ENCODE results near the gene DNAJB5. TPM values are rescaled to one million over a fixed set of nuclear protein-coding genes. Genes with fewer than 3 reads are reported as not detected.
"Not testable (repeated sequence)": the region's sequence is repeated elsewhere in the genome, so short reads cannot be mapped to it uniquely, and the experiment has no call there.

The DNAJB5 gene
- total and polyA plus RNA-seq, 2 experiments from 2014 or later = 20.3 to 37.4 TPM

DNA sequence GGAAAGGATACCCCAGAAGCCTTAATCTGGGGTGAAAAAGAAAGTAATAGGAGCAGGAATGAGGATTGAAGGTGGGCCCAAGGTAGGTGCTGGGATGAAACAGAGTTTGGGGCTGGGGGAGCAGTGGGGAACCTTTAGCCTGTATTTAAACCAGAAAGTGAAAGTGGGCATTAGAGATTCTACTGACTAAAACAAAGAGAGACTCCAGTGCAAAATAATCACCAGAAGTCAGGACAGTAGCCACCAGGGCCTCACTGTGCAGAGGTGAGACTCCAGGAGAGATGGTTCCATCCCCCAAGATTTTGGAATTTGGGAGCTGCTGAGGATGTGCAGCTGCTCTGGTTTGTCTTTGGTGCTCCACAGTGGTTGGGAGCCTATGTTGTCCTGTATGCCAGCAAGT lies 13.1 kb downstream of the DNAJB5 start:
- H3K27me3 Mint-ChIP-seq (ENCODE audit: insufficient read depth, low read depth, poor library complexity) = peaks cover 6% of the 10 kb centered on the region
- ATAC-seq = no peak

DNA sequence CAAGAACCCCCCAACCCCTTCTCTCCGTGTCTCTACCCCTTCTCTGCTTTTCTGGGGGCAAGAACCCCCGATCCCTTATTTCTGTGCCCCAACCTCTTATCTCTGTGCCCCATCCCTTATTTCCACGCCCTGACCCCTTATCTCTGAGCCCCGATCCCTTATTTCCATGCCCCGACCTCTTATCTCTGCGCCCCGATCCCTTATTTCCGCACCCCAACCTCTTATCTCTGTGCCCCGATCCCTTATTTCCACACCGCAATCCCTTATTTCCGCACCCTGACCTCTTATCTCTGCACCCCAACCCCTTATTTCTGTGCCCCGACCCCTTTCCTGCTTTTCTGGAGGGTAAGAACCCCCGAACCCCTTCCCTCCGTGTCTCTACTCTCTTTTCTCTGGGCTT lies 14.8 kb downstream of the DNAJB5 start:
- H3K9me3 Mint-ChIP-seq; H2AFZ ChIP-seq; H3K27ac ChIP-seq (ENCODE audit: low read depth); DNase-seq (ENCODE audit: low spot score); H3K4me2 ChIP-seq; H3K36me3 ChIP-seq (ENCODE audit: insufficient read depth); H3K27ac Mint-ChIP-seq; H3K4me3 Mint-ChIP-seq; H3K27me3 ChIP-seq (ENCODE audit: insufficient read depth); H3K4me3 ChIP-seq; H4K20me1 ChIP-seq (replicated peaks; ENCODE audit: insufficient read depth); H3F3A ChIP-seq (replicated peaks; ENCODE audit: low read depth); H3K27me3 Mint-ChIP-seq (ENCODE audit: insufficient read depth, low read depth, poor library complexity); ATAC-seq; H3K79me2 ChIP-seq (replicated peaks; ENCODE audit: insufficient read depth): not testable (repeated sequence)
- Histone ChIP-seq H3K9me2 (ENCODE audit: insufficient read depth) (peaks cover 20% of the 10 kb centered on the region; the same call in 1 of the 2 replicates), H3K4me1 (ENCODE audit: insufficient read depth) (peaks cover 19% of the 10 kb centered on the region; the same call in 1 of the 2 replicates)
- Mint-ChIP-seq H3K36me3 (ENCODE audit: low read depth) (peaks cover 17% of the 10 kb centered on the region; the same call in 2 of the 3 replicates), H3K4me1 (peaks cover 40% of the 10 kb centered on the region)

More for the DNA sequence above, 13.1 kb downstream of the DNAJB5 start:
- Histone ChIP-seq H3K4me3 (no peak overlapping the region), H4K20me1 (replicated peaks; ENCODE audit: insufficient read depth) (no peaks in the 10 kb centered on the region), H3K9me2 (ENCODE audit: insufficient read depth) (0 out of 2 replicates have a peak, but pooled peaks cover 20% of the 10 kb centered on the region), H3K27ac (ENCODE audit: low read depth) (no peak overlapping the region), H3K4me2 (no peak overlapping the region), H3F3A (replicated peaks; ENCODE audit: low read depth) (no peaks in the 10 kb centered on the region), H2AFZ (no peak overlapping the region), H3K4me1 (ENCODE audit: insufficient read depth) (peaks cover 19% of the 10 kb centered on the region; the same call in 1 of the 2 replicates), H3K27me3 (ENCODE audit: insufficient read depth) (no peaks in the 10 kb centered on the region), H3K36me3 (ENCODE audit: insufficient read depth) (no peaks in the 10 kb centered on the region), H3K79me2 (replicated peaks; ENCODE audit: insufficient read depth) (no peaks in the 10 kb centered on the region)
- peaks cover 40% of the 10 kb centered on the region for H3K4me1 Mint-ChIP-seq
- no peak overlapping the region for H3K4me3 Mint-ChIP-seq
- TF ChIP-seq STAT1 (IDR thresholded peaks at IDR 0.05; ENCODE audit: unreplicated experiment) (no peak), EZH2 (IDR thresholded peaks at IDR 0.05; ENCODE audit: low read depth, unreplicated experiment) (no peak), ZNF114 (CRISPR knock-in tag; IDR thresholded peaks at IDR 0.05) (no peak), NANOG (IDR thresholded peaks at IDR 0.05; ENCODE audit: borderline replicate concordance) (no peak), POLR2AphosphoS5 (IDR thresholded peaks at IDR 0.05; ENCODE audit: low read depth) (no peak), ZNF331 (CRISPR knock-in tag; IDR thresholded peaks at IDR 0.05; ENCODE audit: low read depth) (no peak), EZH2phosphoT487 (IDR thresholded peaks at IDR 0.05; ENCODE audit: unreplicated experiment) (no peak)
- TF ChIP-seq, protein P1, sequence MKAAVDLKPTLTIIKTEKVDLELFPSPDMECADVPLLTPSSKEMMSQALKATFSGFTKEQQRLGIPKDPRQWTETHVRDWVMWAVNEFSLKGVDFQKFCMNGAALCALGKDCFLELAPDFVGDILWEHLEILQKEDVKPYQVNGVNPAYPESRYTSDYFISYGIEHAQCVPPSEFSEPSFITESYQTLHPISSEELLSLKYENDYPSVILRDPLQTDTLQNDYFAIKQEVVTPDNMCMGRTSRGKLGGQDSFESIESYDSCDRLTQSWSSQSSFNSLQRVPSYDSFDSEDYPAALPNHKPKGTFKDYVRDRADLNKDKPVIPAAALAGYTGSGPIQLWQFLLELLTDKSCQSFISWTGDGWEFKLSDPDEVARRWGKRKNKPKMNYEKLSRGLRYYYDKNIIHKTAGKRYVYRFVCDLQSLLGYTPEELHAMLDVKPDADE (IDR thresholded peaks at IDR 0.05) = no peak
- TF ChIP-seq, protein P2, sequence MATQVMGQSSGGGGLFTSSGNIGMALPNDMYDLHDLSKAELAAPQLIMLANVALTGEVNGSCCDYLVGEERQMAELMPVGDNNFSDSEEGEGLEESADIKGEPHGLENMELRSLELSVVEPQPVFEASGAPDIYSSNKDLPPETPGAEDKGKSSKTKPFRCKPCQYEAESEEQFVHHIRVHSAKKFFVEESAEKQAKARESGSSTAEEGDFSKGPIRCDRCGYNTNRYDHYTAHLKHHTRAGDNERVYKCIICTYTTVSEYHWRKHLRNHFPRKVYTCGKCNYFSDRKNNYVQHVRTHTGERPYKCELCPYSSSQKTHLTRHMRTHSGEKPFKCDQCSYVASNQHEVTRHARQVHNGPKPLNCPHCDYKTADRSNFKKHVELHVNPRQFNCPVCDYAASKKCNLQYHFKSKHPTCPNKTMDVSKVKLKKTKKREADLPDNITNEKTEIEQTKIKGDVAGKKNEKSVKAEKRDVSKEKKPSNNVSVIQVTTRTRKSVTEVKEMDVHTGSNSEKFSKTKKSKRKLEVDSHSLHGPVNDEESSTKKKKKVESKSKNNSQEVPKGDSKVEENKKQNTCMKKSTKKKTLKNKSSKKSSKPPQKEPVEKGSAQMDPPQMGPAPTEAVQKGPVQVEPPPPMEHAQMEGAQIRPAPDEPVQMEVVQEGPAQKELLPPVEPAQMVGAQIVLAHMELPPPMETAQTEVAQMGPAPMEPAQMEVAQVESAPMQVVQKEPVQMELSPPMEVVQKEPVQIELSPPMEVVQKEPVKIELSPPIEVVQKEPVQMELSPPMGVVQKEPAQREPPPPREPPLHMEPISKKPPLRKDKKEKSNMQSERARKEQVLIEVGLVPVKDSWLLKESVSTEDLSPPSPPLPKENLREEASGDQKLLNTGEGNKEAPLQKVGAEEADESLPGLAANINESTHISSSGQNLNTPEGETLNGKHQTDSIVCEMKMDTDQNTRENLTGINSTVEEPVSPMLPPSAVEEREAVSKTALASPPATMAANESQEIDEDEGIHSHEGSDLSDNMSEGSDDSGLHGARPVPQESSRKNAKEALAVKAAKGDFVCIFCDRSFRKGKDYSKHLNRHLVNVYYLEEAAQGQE (IDR thresholded peaks at IDR 0.05; ENCODE audit: unreplicated experiment) = no peak
- TF ChIP-seq, protein P3, sequence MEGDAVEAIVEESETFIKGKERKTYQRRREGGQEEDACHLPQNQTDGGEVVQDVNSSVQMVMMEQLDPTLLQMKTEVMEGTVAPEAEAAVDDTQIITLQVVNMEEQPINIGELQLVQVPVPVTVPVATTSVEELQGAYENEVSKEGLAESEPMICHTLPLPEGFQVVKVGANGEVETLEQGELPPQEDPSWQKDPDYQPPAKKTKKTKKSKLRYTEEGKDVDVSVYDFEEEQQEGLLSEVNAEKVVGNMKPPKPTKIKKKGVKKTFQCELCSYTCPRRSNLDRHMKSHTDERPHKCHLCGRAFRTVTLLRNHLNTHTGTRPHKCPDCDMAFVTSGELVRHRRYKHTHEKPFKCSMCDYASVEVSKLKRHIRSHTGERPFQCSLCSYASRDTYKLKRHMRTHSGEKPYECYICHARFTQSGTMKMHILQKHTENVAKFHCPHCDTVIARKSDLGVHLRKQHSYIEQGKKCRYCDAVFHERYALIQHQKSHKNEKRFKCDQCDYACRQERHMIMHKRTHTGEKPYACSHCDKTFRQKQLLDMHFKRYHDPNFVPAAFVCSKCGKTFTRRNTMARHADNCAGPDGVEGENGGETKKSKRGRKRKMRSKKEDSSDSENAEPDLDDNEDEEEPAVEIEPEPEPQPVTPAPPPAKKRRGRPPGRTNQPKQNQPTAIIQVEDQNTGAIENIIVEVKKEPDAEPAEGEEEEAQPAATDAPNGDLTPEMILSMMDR (conservative IDR thresholded peaks at IDR 0.05; ENCODE audit: low read depth in 2 of 2) = no peak
- no peaks in the 10 kb centered on the region; the same call in 2 of the 3 replicates for H3K9me3 Mint-ChIP-seq
- peaks cover 11% of the 10 kb centered on the region for H3K36me3 Mint-ChIP-seq (ENCODE audit: low read depth)
- DNase-seq (ENCODE audit: low spot score) = no peak
- H3K27ac Mint-ChIP-seq = no peak overlapping the region
